OCI-LY3 (cell line): ENCODE measurements around the gene CTF1.

Experiments used
- CTCF ChIP-seq: fragments of 200-600, 300-600 bp; sonication (generic); IDR thresholded peaks from 2 replicates; pipeline ENCODE4 v1.5.1; 2014; ENCODE audit warnings: antibody characterized with exemption, low read length, low read depth
- EZH2phosphoT487 ChIP-seq: fragments of 200-600 bp; shearing (Covaris generic); IDR thresholded peaks from 2 replicates; pipeline ENCODE4 v1.6.1; 2018; ENCODE audit warnings: antibody characterized with exemption, mixed run types, low read depth

GRCh38 chr16:30893744-30894539, 2.5 kb upstream of the CTF1 start, which contains the start of gene BCL7C:
- TF ChIP-seq CTCF (peak; percentile 38; the same call in 1 of the 2 replicates), EZH2phosphoT487 (no peak)
